ENCODE data around the gene RIIAD1. TPM values are rescaled to one million over a fixed set of nuclear protein-coding genes. Genes with fewer than 3 reads are reported as not detected.

The RIIAD1 gene
- total RNA-seq, 1 donor from 2014 or later = not detected

DNA sequence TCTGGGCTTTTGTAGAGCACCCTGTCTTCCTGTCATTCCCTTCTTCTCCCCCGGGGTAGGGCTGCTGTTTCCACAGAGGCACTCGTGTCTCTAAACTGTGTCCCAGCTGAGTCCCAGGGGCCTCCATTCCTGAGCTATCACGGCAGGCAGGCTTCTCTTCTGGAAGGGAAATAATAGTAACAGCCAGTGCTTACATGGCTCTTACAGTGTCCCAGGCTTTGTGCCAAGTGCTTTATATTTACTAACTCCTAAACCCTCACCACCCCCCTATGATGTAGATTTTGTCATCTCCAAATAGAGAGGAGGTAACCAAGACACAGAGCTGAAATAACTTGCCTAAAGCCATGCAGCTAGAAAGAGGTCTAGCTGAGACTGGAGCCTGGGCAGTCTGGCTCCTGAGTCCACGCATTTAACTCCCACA is 3.3 kb upstream of the RIIAD1 start:
- Mint-ChIP-seq H3K9me3 (ENCODE audit: unreplicated experiment) (no peaks in the 10 kb centered on the region), H3K27ac (ENCODE audit: unreplicated experiment) (no peak overlapping the region), H3K4me1 (ENCODE audit: unreplicated experiment) (peaks cover 13% of the 10 kb centered on the region), H3K36me3 (ENCODE audit: low read depth, unreplicated experiment) (no peaks in the 10 kb centered on the region), H3K27me3 (ENCODE audit: unreplicated experiment) (peaks cover 22% of the 10 kb centered on the region), H3K4me3 (ENCODE audit: unreplicated experiment) (no peak overlapping the region)
- TF ChIP-seq, protein P1, sequence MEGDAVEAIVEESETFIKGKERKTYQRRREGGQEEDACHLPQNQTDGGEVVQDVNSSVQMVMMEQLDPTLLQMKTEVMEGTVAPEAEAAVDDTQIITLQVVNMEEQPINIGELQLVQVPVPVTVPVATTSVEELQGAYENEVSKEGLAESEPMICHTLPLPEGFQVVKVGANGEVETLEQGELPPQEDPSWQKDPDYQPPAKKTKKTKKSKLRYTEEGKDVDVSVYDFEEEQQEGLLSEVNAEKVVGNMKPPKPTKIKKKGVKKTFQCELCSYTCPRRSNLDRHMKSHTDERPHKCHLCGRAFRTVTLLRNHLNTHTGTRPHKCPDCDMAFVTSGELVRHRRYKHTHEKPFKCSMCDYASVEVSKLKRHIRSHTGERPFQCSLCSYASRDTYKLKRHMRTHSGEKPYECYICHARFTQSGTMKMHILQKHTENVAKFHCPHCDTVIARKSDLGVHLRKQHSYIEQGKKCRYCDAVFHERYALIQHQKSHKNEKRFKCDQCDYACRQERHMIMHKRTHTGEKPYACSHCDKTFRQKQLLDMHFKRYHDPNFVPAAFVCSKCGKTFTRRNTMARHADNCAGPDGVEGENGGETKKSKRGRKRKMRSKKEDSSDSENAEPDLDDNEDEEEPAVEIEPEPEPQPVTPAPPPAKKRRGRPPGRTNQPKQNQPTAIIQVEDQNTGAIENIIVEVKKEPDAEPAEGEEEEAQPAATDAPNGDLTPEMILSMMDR (IDR thresholded peaks at IDR 0.05; ENCODE audit: unreplicated experiment) = no peak
- DNase-seq (ENCODE audit: low spot score) = no peak

DNA sequence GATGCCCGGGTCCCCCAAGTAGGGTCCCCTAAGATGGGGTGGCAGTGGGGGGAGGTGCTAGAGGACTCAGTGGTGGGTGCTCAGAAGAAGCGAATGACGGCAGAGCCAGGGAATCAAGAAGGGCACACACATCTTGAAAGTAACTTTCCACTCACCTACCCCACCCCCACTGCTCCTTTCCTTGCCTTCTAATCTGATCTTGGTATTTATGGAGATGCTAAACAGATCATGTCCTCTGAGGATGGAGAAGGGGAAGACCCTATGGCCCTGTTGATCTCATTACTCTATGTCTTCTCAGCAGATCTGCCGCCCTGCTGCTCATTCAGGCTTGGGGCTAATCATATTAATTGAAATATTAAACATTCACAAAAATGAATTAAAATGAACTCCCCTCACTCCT is 2.7 kb upstream of the RIIAD1 start:
- Mint-ChIP-seq H3K27ac (ENCODE audit: unreplicated experiment) (peak overlapping the region; percentile 20), H3K27me3 (ENCODE audit: unreplicated experiment) (peaks cover 22% of the 10 kb centered on the region), H3K4me1 (ENCODE audit: unreplicated experiment) (peaks cover 15% of the 10 kb centered on the region), H3K36me3 (ENCODE audit: low read depth, unreplicated experiment) (no peaks in the 10 kb centered on the region), H3K4me3 (ENCODE audit: unreplicated experiment) (no peak overlapping the region), H3K9me3 (ENCODE audit: unreplicated experiment) (no peaks in the 10 kb centered on the region)
- no peak for DNase-seq (ENCODE audit: low spot score)
- TF ChIP-seq, protein P1 (IDR thresholded peaks at IDR 0.05; ENCODE audit: unreplicated experiment) = no peak

DNA sequence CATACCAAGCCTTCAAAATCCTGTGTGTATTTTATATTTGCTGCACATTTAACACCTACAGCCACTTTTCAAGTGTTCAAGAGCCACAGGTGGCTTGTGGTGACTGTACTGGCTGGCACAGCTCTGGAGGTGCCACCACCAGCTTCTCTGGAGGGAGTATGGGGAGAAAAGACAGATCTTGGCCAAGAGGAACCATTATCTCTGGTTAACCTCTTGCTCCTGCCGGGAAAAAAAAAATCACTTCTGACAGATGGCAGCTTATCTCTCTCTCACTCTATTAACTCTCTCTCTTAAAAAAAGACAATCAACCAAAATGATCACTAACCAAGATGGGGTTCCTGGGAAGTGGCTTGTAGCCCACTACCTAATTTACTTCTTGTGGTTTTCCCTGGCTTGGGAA is 1.2 kb upstream of the RIIAD1 start:
- Mint-ChIP-seq H3K27ac (ENCODE audit: unreplicated experiment) (no peak overlapping the region), H3K4me3 (ENCODE audit: unreplicated experiment) (no peak overlapping the region), H3K4me1 (ENCODE audit: unreplicated experiment) (peaks cover 22% of the 10 kb centered on the region), H3K27me3 (ENCODE audit: unreplicated experiment) (peaks cover 22% of the 10 kb centered on the region), H3K9me3 (ENCODE audit: unreplicated experiment) (no peaks in the 10 kb centered on the region), H3K36me3 (ENCODE audit: low read depth, unreplicated experiment) (no peaks in the 10 kb centered on the region)
- TF ChIP-seq, protein P1 (IDR thresholded peaks at IDR 0.05; ENCODE audit: unreplicated experiment) = no peak
- no peak for DNase-seq (ENCODE audit: low spot score)

DNA sequence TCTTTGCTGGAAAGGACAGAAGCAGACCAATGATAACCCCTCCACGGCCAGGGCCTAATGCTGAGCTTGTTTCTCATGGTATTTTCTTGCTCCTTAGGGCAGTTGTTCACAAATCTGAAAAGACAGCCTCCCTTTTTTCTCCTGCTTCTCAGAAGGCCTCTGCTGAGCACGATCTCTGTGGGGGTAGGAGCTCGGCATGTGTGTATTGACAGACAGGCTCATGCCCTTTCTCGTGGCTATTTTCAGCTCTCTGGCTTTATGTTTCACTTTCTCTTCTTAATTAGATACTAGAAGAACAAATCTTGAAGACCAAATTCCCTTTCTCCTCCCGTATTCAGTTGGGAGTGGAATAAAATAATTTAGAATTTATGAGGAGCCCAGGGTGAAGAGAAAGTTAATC is 768 bp upstream of the RIIAD1 start:
- H3K27me3 Mint-ChIP-seq (ENCODE audit: unreplicated experiment) = peaks cover 20% of the 10 kb centered on the region
- H3K27ac Mint-ChIP-seq (ENCODE audit: unreplicated experiment) = no peak overlapping the region
- no peaks in the 10 kb centered on the region for H3K36me3 Mint-ChIP-seq (ENCODE audit: low read depth, unreplicated experiment)
- DNase-seq (ENCODE audit: low spot score) = no peak
- TF ChIP-seq, protein P1 (IDR thresholded peaks at IDR 0.05; ENCODE audit: unreplicated experiment) = no peak
- H3K4me3 Mint-ChIP-seq (ENCODE audit: unreplicated experiment) = no peak overlapping the region
- H3K9me3 Mint-ChIP-seq (ENCODE audit: unreplicated experiment) = no peaks in the 10 kb centered on the region
- peaks cover 22% of the 10 kb centered on the region for H3K4me1 Mint-ChIP-seq (ENCODE audit: unreplicated experiment)

DNA sequence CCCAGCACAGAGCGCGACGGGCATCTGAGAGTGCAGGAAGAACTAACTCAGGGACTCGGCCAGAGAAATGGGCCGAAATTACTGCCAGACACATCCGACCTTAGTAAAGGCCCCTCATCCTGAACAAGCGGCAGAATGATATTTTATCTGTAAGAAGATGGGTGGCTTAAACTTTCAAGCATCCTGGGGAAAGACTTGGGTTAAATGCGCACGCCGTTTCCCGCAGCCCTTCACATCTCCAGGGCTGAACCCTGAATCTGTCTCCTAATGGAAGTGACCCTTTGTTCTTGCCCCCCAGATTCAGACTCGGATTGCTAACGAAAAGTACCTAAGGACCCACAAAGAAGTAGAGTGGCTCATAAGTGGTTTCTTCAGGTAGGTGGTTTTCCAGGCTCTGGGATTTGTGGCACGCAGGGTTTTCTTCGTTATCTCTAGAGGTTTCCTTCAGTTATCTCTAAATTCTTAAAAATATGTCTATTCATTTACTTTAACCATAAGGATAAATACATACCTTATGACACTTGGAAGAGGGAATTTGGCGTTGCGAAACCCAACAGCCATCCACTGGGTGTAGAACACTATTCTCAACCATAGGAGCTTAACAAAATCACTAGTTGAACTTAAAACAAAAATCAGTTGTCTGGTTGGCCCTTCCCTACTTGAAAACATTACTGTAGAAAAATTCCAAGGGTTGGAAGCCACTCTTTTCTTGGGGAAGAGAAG is 627 bp downstream of the RIIAD1 start:
- TF ChIP-seq, protein P1 (IDR thresholded peaks at IDR 0.05; ENCODE audit: unreplicated experiment) = no peak
- no peak overlapping the region for H3K4me3 Mint-ChIP-seq (ENCODE audit: unreplicated experiment)
- peaks cover 13% of the 10 kb centered on the region for H3K27me3 Mint-ChIP-seq (ENCODE audit: unreplicated experiment)
- H3K4me1 Mint-ChIP-seq (ENCODE audit: unreplicated experiment) = peaks cover 22% of the 10 kb centered on the region
- H3K9me3 Mint-ChIP-seq (ENCODE audit: unreplicated experiment) = no peaks in the 10 kb centered on the region
- DNase-seq (ENCODE audit: low spot score) = no peak
- H3K36me3 Mint-ChIP-seq (ENCODE audit: low read depth, unreplicated experiment) = no peaks in the 10 kb centered on the region
- no peak overlapping the region for H3K27ac Mint-ChIP-seq (ENCODE audit: unreplicated experiment)

Data from endothelial cell (in vitro differentiated cells).